A549 (cell line): ENCODE measurements around the gene MYO10. TPM values are rescaled to one million over a fixed set of nuclear protein-coding genes. Genes with fewer than 3 reads are reported as not detected.
A peak's percentile ranks its signal among the peaks of the same experiment; 100 is the strongest.

Experiments
- CEBPB ChIP-seq, 2 experiments: fragments of >200 bp in 1 of 2; sonication (Bioruptor Twin) in 1 of 2; formaldehyde crosslinking in 1 of 2; IDR thresholded peaks; 2 replicates each; pipeline ENCODE4 v1.6.1; 2012 to 2016
- CHD2 ChIP-seq: fragments of 150-350 bp; IDR thresholded peaks from 2 replicates; pipeline ENCODE4 v1.6.1; 2014; ENCODE audit warnings: low read length; ENCODE audit not compliant: partially characterized antibody
- CHD4 ChIP-seq: fragments of 200-600 bp; sonication (generic); IDR thresholded peaks from 2 replicates; pipeline ENCODE4 v1.6.1; 2016; ENCODE audit warnings: antibody characterized with exemption, mild to moderate bottlenecking, borderline replicate concordance
- EHF ChIP-seq: fragments of 250-450 bp; sonication (Bioruptor Pico); IDR thresholded peaks from 2 replicates; pipeline ENCODE4 v1.5.0; 2020; ENCODE audit warnings: mild to moderate bottlenecking
- EHMT2 ChIP-seq: fragments of 200-600 bp; sonication (generic); IDR thresholded peaks from 2 replicates; pipeline ENCODE4 v1.6.1; 2016; ENCODE audit warnings: antibody characterized with exemption, low read depth, mild to moderate bottlenecking, moderate library complexity
- EP300 ChIP-seq, 2 experiments: fragments of >200 bp; sonication (Bioruptor Twin); formaldehyde crosslinking; IDR thresholded peaks; 2 replicates in 1 of 2; 3 replicates in 1 of 2; pipeline ENCODE4 v1.6.1; 2016 to 2017
- ESRRA ChIP-seq: fragments of 150-350 bp; IDR thresholded peaks from 2 replicates; pipeline ENCODE4 v1.6.1; 2014; ENCODE audit warnings: mild to moderate bottlenecking, low read length, borderline replicate concordance
- FOSB ChIP-seq: fragments of 250-450 bp; sonication (Bioruptor Pico); IDR thresholded peaks from 2 replicates; pipeline ENCODE4 v1.5.0; 2020; ENCODE audit warnings: mild to moderate bottlenecking, moderate library complexity
- FOXS1 ChIP-seq: fragments of 250-450 bp; sonication (Bioruptor Pico); IDR thresholded peaks from 2 replicates; pipeline ENCODE4 v1.5.0; 2020; ENCODE audit warnings: mild to moderate bottlenecking, moderate library complexity
- GATA3 ChIP-seq: IDR thresholded peaks from 2 replicates; pipeline ENCODE4 v1.6.1; 2012; ENCODE audit warnings: borderline replicate concordance
- HDAC2 ChIP-seq: fragments of 200-600 bp; sonication (generic); IDR thresholded peaks from 2 replicates; pipeline ENCODE4 v1.6.1; 2016
- HEYL ChIP-seq: fragments of 250-450 bp; sonication (Bioruptor Pico); IDR thresholded peaks from 2 replicates; pipeline ENCODE4 v1.8.0; 2021; ENCODE audit warnings: mild to moderate bottlenecking, moderate library complexity
- HOXA7 ChIP-seq: fragments of 250-450 bp; sonication (Bioruptor Pico); IDR thresholded peaks from 2 replicates; pipeline ENCODE4 v1.5.0; 2020; ENCODE audit warnings: mild to moderate bottlenecking, moderate library complexity
- HOXB13 ChIP-seq: fragments of 250-450 bp; sonication (Bioruptor Pico); IDR thresholded peaks from 2 replicates; pipeline ENCODE4 v1.5.0; 2020; ENCODE audit warnings: low read depth, mild to moderate bottlenecking, moderate library complexity
- JUN ChIP-seq, 2 experiments: fragments of >200 bp; sonication (Bioruptor Twin); formaldehyde crosslinking; IDR thresholded peaks; 2 replicates in 1 of 2; 3 replicates in 1 of 2; pipeline ENCODE4 v1.6.1; 2016 to 2017
- KDM1A ChIP-seq: fragments of 200-600 bp; sonication (generic); IDR thresholded peaks from 2 replicates; pipeline ENCODE4 v1.6.1; 2016; ENCODE audit warnings: low read depth, mild to moderate bottlenecking
- KDM5A ChIP-seq: fragments of 200-600 bp; sonication (generic); IDR thresholded peaks from 2 replicates; pipeline ENCODE4 v1.6.1; 2016; ENCODE audit warnings: antibody characterized with exemption, mild to moderate bottlenecking
- MAZ ChIP-seq: fragments of 150-350 bp; IDR thresholded peaks from 2 replicates; pipeline ENCODE4 v1.6.1; 2014; ENCODE audit warnings: antibody characterized with exemption, low read depth, low read length, borderline replicate concordance
- NR3C1 ChIP-seq: fragments of >200 bp; sonication (Bioruptor Twin); formaldehyde crosslinking; IDR thresholded peaks from 3 replicates; pipeline ENCODE4 v1.6.1; 2017
- POLR2A ChIP-seq: IDR thresholded peaks from 2 replicates; pipeline ENCODE4 v1.6.1; 2012; ENCODE audit warnings: mild to moderate bottlenecking, low read length
- POLR2AphosphoS2 ChIP-seq: conservative IDR thresholded peaks from 2 replicates; pipeline ENCODE4 v1.6.1; 2012; ENCODE audit warnings: low read length, improper control_type of control experiment, inconsistent platforms
- RARB ChIP-seq: fragments of 250-450 bp; sonication (Bioruptor Pico); IDR thresholded peaks from 2 replicates; pipeline ENCODE4 v1.8.0; 2021; ENCODE audit warnings: mild to moderate bottlenecking, moderate library complexity
- RFX5 ChIP-seq: fragments of 450-650 bp; IDR thresholded peaks from 2 replicates; pipeline ENCODE4 v1.7.1; 2014; ENCODE audit warnings: antibody characterized with exemption, mild to moderate bottlenecking, moderate library complexity
- RNF2 ChIP-seq: fragments of 200-600 bp; sonication (generic); IDR thresholded peaks from 2 replicates; pipeline ENCODE4 v1.6.1; 2016; ENCODE audit warnings: low read depth, mild to moderate bottlenecking, antibody characterized with exemption, moderate library complexity, borderline replicate concordance
- SMC3 ChIP-seq: fragments of >200 bp; sonication (Bioruptor Twin); formaldehyde crosslinking; IDR thresholded peaks from 3 replicates; pipeline ENCODE4 v1.6.1; 2018; ENCODE audit warnings: inconsistent platforms
- SREBF2 ChIP-seq: fragments of 450-650 bp; IDR thresholded peaks from 2 replicates; pipeline ENCODE4 v1.6.1; 2014; ENCODE audit warnings: mild to moderate bottlenecking, moderate library complexity
- TFCP2L1 ChIP-seq: fragments of 250-450 bp; sonication (Bioruptor Pico); IDR thresholded peaks from 2 replicates; pipeline ENCODE4 v1.5.0; 2021; ENCODE audit warnings: mild to moderate bottlenecking
- ZC3H11A ChIP-seq: fragments of 450-650 bp; IDR thresholded peaks from 2 replicates; pipeline ENCODE4 v1.6.1; 2014; ENCODE audit warnings: antibody characterized with exemption, mild to moderate bottlenecking
- ZFP36 ChIP-seq: fragments of 450-650 bp; IDR thresholded peaks from 2 replicates; pipeline ENCODE4 v1.6.1; 2014; ENCODE audit warnings: borderline replicate concordance; ENCODE audit not compliant: partially characterized antibody
- ZSCAN20 ChIP-seq: fragments of 250-450 bp; sonication (Bioruptor Pico); IDR thresholded peaks from 2 replicates; pipeline ENCODE4 v1.8.0; 2022; ENCODE audit warnings: mild to moderate bottlenecking, moderate library complexity
- polyA plus RNA-seq, 4 experiments: library from polyadenylated mRNA; depleted of rRNA in 3 of 4; stranded (reverse); fragments of >200 nt; fragmentation: RNase III in 1 of 4; extraction: RNeasy Plus Mini Kit Qiagen cat#74134 plus additional on column Dnase treatment in 1 of 4; gene quantifications; 2 replicates in 3 of 4; 3 replicates in 1 of 4; pipeline ENCODE4 v1.2.3, GENCODE V29; 2011 to 2017
- TF ChIP-seq, protein P1 (sequence below): fragments of >200 bp; sonication (Bioruptor Twin); formaldehyde crosslinking; IDR thresholded peaks from 3 replicates; pipeline ENCODE4 v1.6.1; 2016
- TF ChIP-seq, protein P2 (sequence below): IDR thresholded peaks from 2 replicates; pipeline ENCODE4 v1.6.1; 2012; ENCODE audit warnings: low read depth, borderline replicate concordance
- TF ChIP-seq, protein P3 (sequence below): fragments of >200 bp; sonication (Bioruptor Twin); formaldehyde crosslinking; IDR thresholded peaks from 3 replicates; pipeline ENCODE4 v1.5.1; 2016
- TF ChIP-seq, protein P4 (sequence below): fragments of 450-650 bp; IDR thresholded peaks from 2 replicates; pipeline ENCODE4 v1.6.1; 2014; ENCODE audit warnings: antibody characterized with exemption
- TF ChIP-seq, protein P5 (sequence below): IDR thresholded peaks from 2 replicates; pipeline ENCODE4 v1.6.1; 2012
- TF ChIP-seq, protein P6 (sequence below): fragments of >200 bp; sonication (Bioruptor Twin); formaldehyde crosslinking; IDR thresholded peaks from 2 replicates; pipeline ENCODE4 v1.6.1; 2016

MYO10 gene
- polyA plus RNA-seq, 2 of the 4 experiments (the other 2 are of a cell fraction), result 68.0 to 68.5 TPM

DNA sequence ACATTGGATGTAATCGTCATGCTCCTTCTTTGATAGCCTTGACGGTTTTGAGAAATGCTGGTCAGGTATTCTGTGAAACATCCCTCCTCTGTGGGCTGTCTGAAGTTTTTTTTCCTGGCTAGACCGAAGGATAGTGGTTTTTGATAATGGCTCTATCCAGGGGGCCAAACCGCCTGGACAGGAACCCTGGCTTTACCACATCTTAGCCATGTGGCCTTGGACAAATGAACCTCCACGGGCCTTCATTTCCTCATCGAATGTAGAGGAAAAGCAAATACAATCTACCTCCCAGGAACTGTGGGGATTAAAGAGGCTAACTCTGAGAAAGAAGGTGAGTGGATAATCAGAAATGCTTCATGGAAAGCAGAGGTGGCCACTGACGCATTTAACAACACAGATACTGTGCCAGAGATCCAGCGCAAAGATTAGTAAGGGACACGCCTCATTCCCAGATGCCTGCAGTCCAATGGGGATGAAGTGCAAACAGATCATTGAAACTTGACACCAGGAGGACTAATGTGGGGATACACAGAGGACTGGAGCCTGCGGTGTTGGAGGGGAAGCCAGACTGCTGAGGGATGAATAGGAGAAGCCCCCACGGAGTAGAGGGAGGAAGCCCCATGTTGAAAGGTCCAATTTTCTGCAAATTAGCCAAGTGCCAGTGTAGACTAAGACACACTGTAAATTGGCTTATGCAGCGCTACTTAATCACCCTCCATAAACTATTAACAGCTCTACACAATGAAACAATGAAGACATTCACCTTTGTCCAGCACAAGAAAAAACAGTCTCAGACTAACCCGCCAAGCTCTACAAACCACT lies 41.6 kb downstream of the MYO10 start (continued):
- TF ChIP-seq, protein P1, sequence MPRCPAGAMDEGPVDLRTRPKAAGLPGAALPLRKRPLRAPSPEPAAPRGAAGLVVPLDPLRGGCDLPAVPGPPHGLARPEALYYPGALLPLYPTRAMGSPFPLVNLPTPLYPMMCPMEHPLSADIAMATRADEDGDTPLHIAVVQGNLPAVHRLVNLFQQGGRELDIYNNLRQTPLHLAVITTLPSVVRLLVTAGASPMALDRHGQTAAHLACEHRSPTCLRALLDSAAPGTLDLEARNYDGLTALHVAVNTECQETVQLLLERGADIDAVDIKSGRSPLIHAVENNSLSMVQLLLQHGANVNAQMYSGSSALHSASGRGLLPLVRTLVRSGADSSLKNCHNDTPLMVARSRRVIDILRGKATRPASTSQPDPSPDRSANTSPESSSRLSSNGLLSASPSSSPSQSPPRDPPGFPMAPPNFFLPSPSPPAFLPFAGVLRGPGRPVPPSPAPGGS, result peak; percentile 96
- TF ChIP-seq, protein P2, sequence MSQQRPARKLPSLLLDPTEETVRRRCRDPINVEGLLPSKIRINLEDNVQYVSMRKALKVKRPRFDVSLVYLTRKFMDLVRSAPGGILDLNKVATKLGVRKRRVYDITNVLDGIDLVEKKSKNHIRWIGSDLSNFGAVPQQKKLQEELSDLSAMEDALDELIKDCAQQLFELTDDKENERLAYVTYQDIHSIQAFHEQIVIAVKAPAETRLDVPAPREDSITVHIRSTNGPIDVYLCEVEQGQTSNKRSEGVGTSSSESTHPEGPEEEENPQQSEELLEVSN, result no peak
- TF ChIP-seq ZSCAN20 (CRISPR knock-in tag), result peak; percentile 91
- no peak; the same call in 1 of the 2 replicates for TF ChIP-seq RARB (CRISPR knock-in tag)
- no peak for TF ChIP-seq CHD2
- TF ChIP-seq, protein P3, sequence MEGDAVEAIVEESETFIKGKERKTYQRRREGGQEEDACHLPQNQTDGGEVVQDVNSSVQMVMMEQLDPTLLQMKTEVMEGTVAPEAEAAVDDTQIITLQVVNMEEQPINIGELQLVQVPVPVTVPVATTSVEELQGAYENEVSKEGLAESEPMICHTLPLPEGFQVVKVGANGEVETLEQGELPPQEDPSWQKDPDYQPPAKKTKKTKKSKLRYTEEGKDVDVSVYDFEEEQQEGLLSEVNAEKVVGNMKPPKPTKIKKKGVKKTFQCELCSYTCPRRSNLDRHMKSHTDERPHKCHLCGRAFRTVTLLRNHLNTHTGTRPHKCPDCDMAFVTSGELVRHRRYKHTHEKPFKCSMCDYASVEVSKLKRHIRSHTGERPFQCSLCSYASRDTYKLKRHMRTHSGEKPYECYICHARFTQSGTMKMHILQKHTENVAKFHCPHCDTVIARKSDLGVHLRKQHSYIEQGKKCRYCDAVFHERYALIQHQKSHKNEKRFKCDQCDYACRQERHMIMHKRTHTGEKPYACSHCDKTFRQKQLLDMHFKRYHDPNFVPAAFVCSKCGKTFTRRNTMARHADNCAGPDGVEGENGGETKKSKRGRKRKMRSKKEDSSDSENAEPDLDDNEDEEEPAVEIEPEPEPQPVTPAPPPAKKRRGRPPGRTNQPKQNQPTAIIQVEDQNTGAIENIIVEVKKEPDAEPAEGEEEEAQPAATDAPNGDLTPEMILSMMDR, result no peak
- TF ChIP-seq MAZ, result no peak
- no peak for TF ChIP-seq RNF2
- 0 out of 2 replicates have a peak, but pooled peaks have one; percentile 71 for TF ChIP-seq TFCP2L1
- TF ChIP-seq GATA3, result peak; percentile 100
- no peak for TF ChIP-seq EHMT2
- no peak for TF ChIP-seq SREBF2
- TF ChIP-seq EHF (CRISPR knock-in tag), result peak; percentile 85
- TF ChIP-seq, protein P4, sequence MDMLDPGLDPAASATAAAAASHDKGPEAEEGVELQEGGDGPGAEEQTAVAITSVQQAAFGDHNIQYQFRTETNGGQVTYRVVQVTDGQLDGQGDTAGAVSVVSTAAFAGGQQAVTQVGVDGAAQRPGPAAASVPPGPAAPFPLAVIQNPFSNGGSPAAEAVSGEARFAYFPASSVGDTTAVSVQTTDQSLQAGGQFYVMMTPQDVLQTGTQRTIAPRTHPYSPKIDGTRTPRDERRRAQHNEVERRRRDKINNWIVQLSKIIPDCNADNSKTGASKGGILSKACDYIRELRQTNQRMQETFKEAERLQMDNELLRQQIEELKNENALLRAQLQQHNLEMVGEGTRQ, result no peak
- TF ChIP-seq JUN (IDR thresholded peaks at IDR 0.05), result peak; percentile 97 to 99
- TF ChIP-seq RFX5, result no peak
- no peak for TF ChIP-seq ESRRA
- no peak for TF ChIP-seq CHD4
- TF ChIP-seq NR3C1, result no peak
- TF ChIP-seq HOXA7, result peak; percentile 90
- no peak for TF ChIP-seq KDM5A
- TF ChIP-seq SMC3, result peak; percentile 42; the same call in 2 of the 3 replicates
- TF ChIP-seq FOSB, result 0 out of 2 replicates have a peak, but pooled peaks have one; percentile 50
- no peak for TF ChIP-seq ZFP36
- peak; percentile 91 for TF ChIP-seq HEYL
- TF ChIP-seq, protein P5, sequence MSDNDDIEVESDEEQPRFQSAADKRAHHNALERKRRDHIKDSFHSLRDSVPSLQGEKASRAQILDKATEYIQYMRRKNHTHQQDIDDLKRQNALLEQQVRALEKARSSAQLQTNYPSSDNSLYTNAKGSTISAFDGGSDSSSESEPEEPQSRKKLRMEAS, result peak; percentile 89
- no peak for TF ChIP-seq KDM1A
- TF ChIP-seq EP300 (IDR thresholded peaks at IDR 0.05), result peak; percentile 98 to 99
- TF ChIP-seq HOXB13 (CRISPR knock-in tag), result no peak
- TF ChIP-seq, protein P6, sequence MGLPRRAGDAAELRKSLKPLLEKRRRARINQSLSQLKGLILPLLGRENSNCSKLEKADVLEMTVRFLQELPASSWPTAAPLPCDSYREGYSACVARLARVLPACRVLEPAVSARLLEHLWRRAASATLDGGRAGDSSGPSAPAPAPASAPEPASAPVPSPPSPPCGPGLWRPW, result peak; percentile 69; the same call in 1 of the 2 replicates
- peak; percentile 83 to 84 for TF ChIP-seq CEBPB (IDR thresholded peaks at IDR 0.05)
- 0 out of 2 replicates have a peak, but pooled peaks have one; percentile 8 for TF ChIP-seq FOXS1 (CRISPR knock-in tag)
- no peak for TF ChIP-seq POLR2A
- peak; percentile 73 for TF ChIP-seq POLR2AphosphoS2
- TF ChIP-seq ZC3H11A, result no peak
- no peak for TF ChIP-seq HDAC2
